ENCODE data around the gene ZSWIM8. TPM values are rescaled to one million over a fixed set of nuclear protein-coding genes. Genes with fewer than 3 reads are reported as not detected.
"Not testable (repeated sequence)": the region's sequence is repeated elsewhere in the genome, so short reads cannot be mapped to it uniquely, and the experiment has no call there.

ZSWIM8 gene
- total RNA-seq, 1 donor from 2014 or later, result 66.7 TPM

DNA sequence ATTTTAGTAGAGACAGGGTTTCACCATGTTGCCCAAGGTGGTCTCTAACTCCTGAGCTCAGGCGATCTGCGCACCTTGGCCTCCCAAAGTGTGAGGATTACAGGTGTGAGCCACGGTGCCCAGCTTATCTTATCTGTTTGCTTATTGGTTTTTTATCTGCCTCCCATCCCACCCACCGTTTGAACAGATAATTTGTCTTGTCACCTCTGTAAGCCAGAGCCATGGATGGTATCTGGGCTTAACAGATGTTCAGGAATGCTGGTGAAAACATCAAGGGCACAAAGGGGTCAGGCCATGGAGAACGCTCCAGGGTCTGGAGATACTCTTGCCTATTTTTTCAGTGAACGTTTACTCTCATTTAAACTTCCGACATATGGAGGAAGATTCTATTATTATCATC lies 38.0 kb downstream of the ZSWIM8 start:
- H3K4me3 ChIP-seq (ENCODE audit: low read depth, low read length), result no peak overlapping the region
- peaks cover 1% of the 10 kb centered on the region for H3K36me3 ChIP-seq (ENCODE audit: control insufficient read depth, insufficient read depth, low read length)
- DNase-seq (ENCODE audit: low read depth), result no peak
- H3K27me3 ChIP-seq (ENCODE audit: control insufficient read depth, insufficient read depth, low read length), result no peaks in the 10 kb centered on the region
- TF ChIP-seq, protein P1, sequence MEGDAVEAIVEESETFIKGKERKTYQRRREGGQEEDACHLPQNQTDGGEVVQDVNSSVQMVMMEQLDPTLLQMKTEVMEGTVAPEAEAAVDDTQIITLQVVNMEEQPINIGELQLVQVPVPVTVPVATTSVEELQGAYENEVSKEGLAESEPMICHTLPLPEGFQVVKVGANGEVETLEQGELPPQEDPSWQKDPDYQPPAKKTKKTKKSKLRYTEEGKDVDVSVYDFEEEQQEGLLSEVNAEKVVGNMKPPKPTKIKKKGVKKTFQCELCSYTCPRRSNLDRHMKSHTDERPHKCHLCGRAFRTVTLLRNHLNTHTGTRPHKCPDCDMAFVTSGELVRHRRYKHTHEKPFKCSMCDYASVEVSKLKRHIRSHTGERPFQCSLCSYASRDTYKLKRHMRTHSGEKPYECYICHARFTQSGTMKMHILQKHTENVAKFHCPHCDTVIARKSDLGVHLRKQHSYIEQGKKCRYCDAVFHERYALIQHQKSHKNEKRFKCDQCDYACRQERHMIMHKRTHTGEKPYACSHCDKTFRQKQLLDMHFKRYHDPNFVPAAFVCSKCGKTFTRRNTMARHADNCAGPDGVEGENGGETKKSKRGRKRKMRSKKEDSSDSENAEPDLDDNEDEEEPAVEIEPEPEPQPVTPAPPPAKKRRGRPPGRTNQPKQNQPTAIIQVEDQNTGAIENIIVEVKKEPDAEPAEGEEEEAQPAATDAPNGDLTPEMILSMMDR (IDR thresholded peaks at IDR 0.05; ENCODE audit: insufficient read depth, low read length, poor library complexity, severe bottlenecking), result no peak

DNA sequence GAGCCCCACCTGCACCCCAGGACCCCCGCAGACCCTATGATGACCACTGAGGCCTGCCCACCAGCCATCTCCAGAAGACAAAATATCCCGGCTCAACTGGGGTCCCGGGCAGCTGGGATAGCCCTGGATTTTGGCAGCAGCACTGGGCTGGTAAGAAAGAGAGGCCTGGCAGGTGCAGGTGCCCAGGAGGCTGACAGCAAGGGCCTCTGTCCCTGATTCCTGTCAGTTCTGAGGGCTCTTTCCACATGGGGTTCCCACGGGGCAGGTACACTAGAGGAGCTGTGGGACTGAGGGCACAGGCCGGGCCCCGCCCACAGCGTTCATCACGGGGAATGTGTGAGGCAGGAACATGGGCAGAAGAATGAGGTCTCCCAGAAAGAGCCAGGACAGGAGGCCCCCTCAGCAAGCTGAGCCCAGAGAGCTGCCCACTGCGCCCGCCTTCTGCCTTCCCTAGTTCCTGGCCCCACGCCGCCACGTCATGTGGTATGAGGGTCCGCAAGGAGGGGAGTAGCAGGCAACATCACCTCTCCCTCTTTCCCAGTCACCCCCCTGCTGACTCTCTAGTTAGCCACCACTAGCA lies 38.8 kb downstream of the ZSWIM8 start:
- TF ChIP-seq, protein P1 (IDR thresholded peaks at IDR 0.05; ENCODE audit: insufficient read depth, low read length, poor library complexity, severe bottlenecking), result no peak
- no peak for DNase-seq (ENCODE audit: low read depth)
- Histone ChIP-seq H3K4me3 (ENCODE audit: low read depth, low read length) (no peak overlapping the region), H3K27me3 (ENCODE audit: control insufficient read depth, insufficient read depth, low read length) (no peaks in the 10 kb centered on the region), H3K36me3 (ENCODE audit: control insufficient read depth, insufficient read depth, low read length) (peaks cover 1% of the 10 kb centered on the region)

DNA sequence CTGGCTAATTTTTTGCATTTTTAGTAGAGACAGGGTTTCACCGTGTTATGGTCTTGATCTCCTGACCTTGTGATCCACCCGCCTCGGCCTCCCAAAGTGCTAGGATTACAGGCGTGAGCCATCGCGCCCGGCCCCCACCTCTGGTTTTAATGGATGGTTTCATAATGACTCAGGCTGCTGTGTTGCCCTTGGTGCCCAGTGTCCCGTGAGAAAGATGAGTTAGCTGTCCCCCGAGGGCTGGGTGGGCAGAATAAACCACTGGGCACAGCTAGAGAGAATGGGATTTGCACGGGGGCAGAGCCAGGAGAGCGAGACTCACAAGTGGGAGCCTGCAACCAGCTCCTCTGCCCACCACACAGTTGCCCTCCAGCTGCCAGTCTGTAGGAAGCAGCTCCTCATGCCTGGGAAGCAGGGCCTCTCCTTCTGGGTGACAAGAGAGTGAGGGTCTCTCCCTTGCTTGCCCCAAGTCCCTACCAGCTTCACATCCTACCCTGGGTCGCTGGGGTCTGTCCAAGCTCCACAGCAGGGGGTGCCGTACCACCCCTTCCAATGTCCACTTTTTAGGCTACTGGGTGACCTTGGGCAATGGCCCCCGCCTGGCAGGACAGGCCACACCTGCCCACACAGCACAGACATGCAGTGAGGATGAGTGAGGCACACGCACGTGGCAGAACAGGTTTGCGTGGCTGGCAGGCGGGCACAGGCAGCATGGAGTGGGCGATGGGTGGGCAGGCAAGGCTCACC lies 42.1 kb downstream of the ZSWIM8 start:
- H3K36me3 ChIP-seq (ENCODE audit: control insufficient read depth, insufficient read depth, low read length), result peaks cover under 1% of the 10 kb centered on the region
- TF ChIP-seq, protein P1 (IDR thresholded peaks at IDR 0.05; ENCODE audit: insufficient read depth, low read length, poor library complexity, severe bottlenecking), result no peak
- H3K4me3 ChIP-seq (ENCODE audit: low read depth, low read length), result no peak overlapping the region
- H3K27me3 ChIP-seq (ENCODE audit: control insufficient read depth, insufficient read depth, low read length), result no peaks in the 10 kb centered on the region
- peak; percentile 42 for DNase-seq (ENCODE audit: low read depth)

DNA sequence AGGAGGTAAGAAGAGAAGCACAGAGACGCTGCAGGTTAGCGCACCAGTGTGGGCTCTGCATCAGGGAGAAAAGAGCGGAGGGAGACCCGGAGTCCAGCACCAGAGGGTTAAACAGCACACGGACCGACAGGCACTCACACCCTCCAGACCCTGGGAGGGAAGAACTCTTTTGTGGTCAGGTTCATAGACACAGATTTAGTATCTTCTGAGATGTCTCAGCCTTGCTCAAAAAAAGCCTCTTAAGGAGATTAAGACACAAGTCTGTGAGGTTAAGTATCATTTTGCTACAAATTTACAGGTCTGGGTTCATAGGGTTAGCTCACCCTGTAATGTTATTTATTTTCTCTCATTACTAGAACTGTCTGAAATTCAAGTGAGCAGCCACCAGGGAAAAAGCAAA lies 42.8 kb downstream of the ZSWIM8 start:
- TF ChIP-seq, protein P1 (IDR thresholded peaks at IDR 0.05; ENCODE audit: insufficient read depth, low read length, poor library complexity, severe bottlenecking), result no peak
- Histone ChIP-seq H3K4me3 (ENCODE audit: low read depth, low read length) (no peak overlapping the region), H3K27me3 (ENCODE audit: control insufficient read depth, insufficient read depth, low read length) (no peaks in the 10 kb centered on the region), H3K36me3 (ENCODE audit: control insufficient read depth, insufficient read depth, low read length) (no peaks in the 10 kb centered on the region)
- no peak for DNase-seq (ENCODE audit: low read depth)

- not testable (repeated sequence) for DNase-seq (ENCODE audit: low read depth); H3K27me3 ChIP-seq (ENCODE audit: control insufficient read depth, insufficient read depth, low read length); H3K36me3 ChIP-seq (ENCODE audit: control insufficient read depth, insufficient read depth, low read length); H3K4me3 ChIP-seq (ENCODE audit: low read depth, low read length)
Observed at GRCh38 chr10:73829090-73829489, 43.7 kb downstream of the ZSWIM8 start.

DNA sequence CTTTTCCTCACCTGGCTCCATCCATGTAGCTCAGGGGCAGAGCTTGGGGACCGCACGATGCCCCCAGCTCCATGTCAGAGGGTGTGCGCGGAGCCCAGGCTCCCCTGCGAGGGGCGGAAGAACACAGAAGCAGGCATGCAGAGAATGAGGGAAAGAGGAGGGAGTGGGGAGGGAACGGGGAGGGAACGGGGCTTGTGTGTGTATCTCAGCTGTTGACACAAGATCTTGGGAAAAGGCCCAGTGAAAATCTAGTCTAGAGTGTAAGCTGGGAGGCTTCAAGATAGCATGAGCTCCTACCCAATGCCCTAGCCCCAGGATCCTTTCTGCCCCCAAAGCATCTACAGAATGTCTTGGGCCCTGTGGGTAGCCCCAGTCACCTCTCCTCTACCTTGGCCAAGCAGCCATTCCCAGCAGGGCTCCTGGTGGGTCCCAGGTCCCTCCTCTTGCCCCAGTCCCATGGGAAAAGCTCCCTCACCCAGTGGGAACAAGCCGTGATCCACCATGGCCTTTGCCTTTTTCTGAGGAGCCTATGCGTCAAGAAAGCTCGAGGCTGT lies 51.1 kb downstream of the ZSWIM8 start:
- Histone ChIP-seq H3K36me3 (ENCODE audit: control insufficient read depth, insufficient read depth, low read length) (no peaks in the 10 kb centered on the region), H3K27me3 (ENCODE audit: control insufficient read depth, insufficient read depth, low read length) (no peaks in the 10 kb centered on the region), H3K4me3 (ENCODE audit: low read depth, low read length) (no peak overlapping the region)
- TF ChIP-seq, protein P1 (IDR thresholded peaks at IDR 0.05; ENCODE audit: insufficient read depth, low read length, poor library complexity, severe bottlenecking), result no peak
- no peak for DNase-seq (ENCODE audit: low read depth)

All from kidney epithelial cell (primary cell).